ENCODE results near the gene P2RX3.
"Not testable (repeated sequence)": the region's sequence is repeated elsewhere in the genome, so short reads cannot be mapped to it uniquely, and the experiment has no call there.

Gene P2RX3

DNA sequence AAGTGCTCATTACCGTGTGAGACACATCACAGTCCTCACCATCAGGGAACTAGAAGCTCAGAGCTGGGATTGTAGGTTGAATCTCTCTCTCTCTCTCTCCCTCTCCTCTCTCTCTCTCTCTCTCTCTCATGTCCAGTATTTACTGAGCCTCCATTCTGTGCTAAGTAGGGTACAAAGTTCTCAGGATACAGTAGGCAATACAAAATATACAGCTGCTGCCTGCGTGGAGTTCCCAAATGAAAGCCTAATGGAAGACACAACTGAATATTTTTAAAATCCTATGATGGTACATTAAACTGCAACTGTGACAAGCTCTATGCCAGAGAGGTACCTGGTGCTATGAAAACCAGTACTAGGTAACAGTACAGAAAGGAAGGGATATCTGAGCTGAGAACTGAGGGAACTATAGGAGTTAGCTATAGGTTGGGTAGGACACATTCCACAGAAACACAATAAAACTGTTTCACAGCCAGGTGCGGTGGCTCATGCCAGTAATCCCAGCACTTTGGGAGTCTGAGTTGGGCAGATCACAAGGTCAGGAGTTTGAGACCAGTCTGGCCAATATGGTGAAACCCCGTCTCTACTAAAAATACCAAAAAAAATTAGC is 61.9 kb downstream of the P2RX3 start:
- DNase-seq (ENCODE audit: low read depth) = no peak

- DNase-seq (ENCODE audit: low read depth) = no peak
These were observed 64.2 kb downstream of the P2RX3 start for GRCh38 chr11:57402188-57403002.

- not testable (repeated sequence) for DNase-seq (ENCODE audit: low read depth)
These were observed 65.0 kb downstream of the P2RX3 start for GRCh38 chr11:57403003-57403801.

DNA sequence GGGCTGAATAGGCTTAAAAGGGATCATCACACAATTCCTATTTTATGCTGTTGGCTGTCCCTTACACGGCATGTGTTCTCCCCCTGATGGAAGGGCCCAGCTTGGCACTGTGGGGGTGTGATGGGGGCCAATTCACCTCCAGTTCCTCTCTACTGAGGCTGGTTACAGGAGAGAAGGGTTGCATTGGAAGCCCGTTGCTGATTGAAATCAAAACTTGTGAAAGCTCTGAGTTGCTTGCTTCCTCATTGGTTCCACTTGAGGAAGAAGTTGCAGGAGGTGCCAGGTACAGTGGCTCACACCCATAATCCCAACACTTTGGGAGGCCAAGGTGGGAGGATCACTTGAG is 65.6 kb downstream of the P2RX3 start:
- no peak for DNase-seq (ENCODE audit: low read depth)

GRCh38 chr11:57405271-57405860 is 67.2 kb downstream of the P2RX3 start:
- no peak for DNase-seq (ENCODE audit: low read depth)

GRCh38 chr11:57406337-57406904 is 68.3 kb downstream of the P2RX3 start:
- DNase-seq (ENCODE audit: low read depth) = peak; percentile 32

- DNase-seq (ENCODE audit: low read depth) = peak; percentile 31
These were observed 69.1 kb downstream of the P2RX3 start for GRCh38 chr11:57407010-57407920.

DNA sequence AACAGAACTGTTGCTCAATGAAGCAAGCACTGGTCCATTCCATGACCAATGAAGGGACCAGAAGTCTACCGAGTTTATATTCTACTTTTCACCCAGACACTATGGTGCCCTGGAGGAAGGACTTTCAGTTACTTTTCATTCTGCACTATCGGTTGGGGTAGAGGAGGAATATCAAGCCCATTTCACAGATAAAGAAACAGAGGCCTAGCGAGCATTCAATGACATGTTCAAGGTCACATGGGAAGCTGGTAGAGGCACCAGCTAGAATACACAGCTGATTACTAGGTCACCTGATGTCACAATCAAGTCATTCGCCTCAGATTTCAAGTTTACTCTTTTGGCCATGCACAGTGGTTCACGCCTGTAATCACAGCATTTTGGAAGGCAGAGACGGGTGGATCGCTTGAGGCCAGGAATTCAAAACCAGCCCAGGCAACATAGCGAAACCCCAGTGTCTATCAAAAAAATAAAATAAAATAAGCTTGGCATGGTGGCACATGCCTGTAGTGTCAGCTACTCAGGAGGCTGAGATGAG is 69.9 kb downstream of the P2RX3 start:
- no peak for DNase-seq (ENCODE audit: low read depth)

GRCh38 chr11:57408771-57409170 is 70.6 kb downstream of the P2RX3 start:
- DNase-seq (ENCODE audit: low read depth) = no peak

GRCh38 chr11:57409321-57410100 is 71.4 kb downstream of the P2RX3 start:
- no peak for DNase-seq (ENCODE audit: low read depth)

DNA sequence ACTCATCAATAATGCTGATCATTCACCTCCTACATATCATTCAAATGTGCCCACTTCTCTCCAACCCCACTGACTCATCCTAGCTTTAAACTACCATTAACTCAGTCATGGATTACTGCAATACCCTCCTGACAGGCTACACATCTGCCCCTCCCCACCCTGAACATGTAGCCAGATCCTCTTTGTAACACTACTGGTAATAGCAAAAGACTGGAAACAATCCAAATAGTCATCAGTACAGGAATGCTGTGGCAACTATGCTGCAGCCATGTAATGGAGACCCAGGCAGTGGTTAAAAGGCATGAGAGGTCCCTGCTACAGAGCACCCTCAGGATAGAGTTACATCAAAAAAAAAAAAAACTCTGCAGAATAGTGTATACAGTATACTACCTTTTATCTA is 72.1 kb downstream of the P2RX3 start:
- DNase-seq (ENCODE audit: low read depth) = peak; percentile 72

GRCh38 chr11:57413681-57414080 is 75.5 kb downstream of the P2RX3 start:
- DNase-seq (ENCODE audit: low read depth) = no peak

DNA sequence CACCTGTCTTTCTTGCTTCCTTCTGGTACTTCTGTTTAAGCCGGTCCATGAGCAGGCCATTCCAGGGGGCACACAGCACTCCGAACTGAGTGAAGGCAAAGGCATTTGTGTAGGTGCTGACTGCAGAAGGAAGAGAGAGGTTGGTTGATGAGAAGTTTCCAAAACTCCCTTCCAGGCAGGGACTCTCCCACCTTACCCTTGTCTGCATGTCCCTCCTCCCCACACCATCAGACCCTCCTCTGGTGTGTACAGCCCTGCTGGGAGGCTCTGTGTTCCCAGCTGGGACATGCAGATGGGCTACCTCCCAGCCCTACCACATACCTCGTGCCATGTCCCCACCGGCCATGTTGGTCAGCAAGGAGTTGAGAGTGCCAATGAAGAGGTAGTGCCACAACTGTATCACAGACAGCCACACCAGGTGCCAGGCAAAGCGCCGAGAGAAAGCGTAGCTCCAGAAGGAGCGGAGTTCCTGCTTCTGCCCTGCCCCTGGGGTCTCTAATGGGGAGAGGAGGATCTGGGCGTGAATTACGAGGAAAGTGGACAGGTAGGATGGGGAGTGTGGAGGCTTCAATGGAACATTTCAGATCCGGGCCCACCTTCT is 76.6 kb downstream of the P2RX3 start:
- no peak for DNase-seq (ENCODE audit: low read depth)

GRCh38 chr11:57416436-57416835 is 78.3 kb downstream of the P2RX3 start:
- DNase-seq (ENCODE audit: low read depth) = no peak

GRCh38 chr11:57417056-57417455 is 78.9 kb downstream of the P2RX3 start:
- peak; percentile 64 for DNase-seq (ENCODE audit: low read depth)

- no peak for DNase-seq (ENCODE audit: low read depth)
These were observed 80.0 kb downstream of the P2RX3 start for GRCh38 chr11:57418131-57418530.

DNA sequence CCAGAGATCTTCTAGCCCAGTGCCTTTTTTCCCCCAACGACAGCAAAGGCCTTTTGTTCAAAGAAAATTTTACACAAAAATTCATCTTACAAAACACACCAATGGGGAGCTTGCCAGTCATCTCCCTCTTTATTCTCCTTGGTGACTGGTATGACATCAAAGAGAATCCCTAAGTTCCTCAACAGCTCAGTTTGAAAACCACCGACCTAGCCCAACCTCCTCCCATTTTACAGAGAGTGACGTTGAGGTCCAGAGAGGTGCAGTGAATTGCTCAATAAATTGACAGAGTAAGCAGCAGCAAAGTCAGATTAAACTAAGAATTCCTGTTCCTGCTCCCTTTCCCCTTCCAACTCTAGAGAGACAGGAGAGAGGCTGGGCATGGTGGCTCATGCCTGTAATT is 81.0 kb downstream of the P2RX3 start:
- DNase-seq (ENCODE audit: low read depth) = no peak

GRCh38 chr11:57421066-57421465 is 82.9 kb downstream of the P2RX3 start:
- DNase-seq (ENCODE audit: low read depth) = no peak

DNA sequence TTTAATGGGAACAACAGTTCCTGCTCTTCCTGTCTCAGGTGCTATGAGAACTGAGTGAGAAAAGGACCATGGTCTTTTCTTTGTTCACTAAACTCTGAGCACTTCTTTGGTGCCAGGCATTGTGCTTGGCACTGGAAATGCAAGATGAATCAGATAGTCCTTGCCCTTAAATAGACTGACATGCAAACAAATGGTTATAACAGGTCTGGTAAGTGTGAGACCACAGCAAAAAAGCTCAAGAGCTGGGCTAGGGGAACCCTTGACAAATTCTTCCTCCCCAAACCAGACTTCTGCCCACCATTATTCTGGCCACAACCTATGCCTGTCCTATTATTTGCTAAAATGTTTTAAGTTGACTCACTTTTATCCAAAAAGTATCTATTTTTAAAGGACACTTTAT is 83.7 kb downstream of the P2RX3 start:
- no peak for DNase-seq (ENCODE audit: low read depth)
